HG03025 (cell line): ENCODE results near the gene FBN1.

Source experiments
- ATAC-seq: cut with Tn5 transposase; IDR thresholded peaks from one replicate; pipeline ENCODE4 v1.9.1; 2021; ENCODE audit warnings: mild to moderate bottlenecking, moderate library complexity; ENCODE audit not compliant: unreplicated experiment, low FRiP score

FBN1 gene

GRCh38 chr15:48527517-48527916, 118.0 kb downstream of the FBN1 start:
- ATAC-seq: no peak

GRCh38 chr15:48522911-48523310, 122.6 kb downstream of the FBN1 start:
- ATAC-seq: no peak

GRCh38 chr15:48522123-48522522, 123.4 kb downstream of the FBN1 start:
- ATAC-seq: no peak

- ATAC-seq: no peak
These were observed 124.9 kb downstream of the FBN1 start for GRCh38 chr15:48520376-48521155.

- no peak for ATAC-seq
These were observed 129.4 kb downstream of the FBN1 start for GRCh38 chr15:48516121-48516520.

GRCh38 chr15:48515500-48515899, 130.0 kb downstream of the FBN1 start:
- no peak for ATAC-seq

- no peak for ATAC-seq
These were observed 131.2 kb downstream of the FBN1 start for GRCh38 chr15:48514103-48514816.

- no peak for ATAC-seq
These were observed 134.5 kb downstream of the FBN1 start for GRCh38 chr15:48510976-48511375.

- ATAC-seq: no peak
These were observed 138.0 kb downstream of the FBN1 start for GRCh38 chr15:48507416-48508065.

GRCh38 chr15:48505067-48505466, 140.4 kb downstream of the FBN1 start:
- ATAC-seq: no peak

GRCh38 chr15:48501208-48501607, 144.3 kb downstream of the FBN1 start:
- no peak for ATAC-seq

- no peak for ATAC-seq
These were observed 144.9 kb downstream of the FBN1 start for GRCh38 chr15:48500595-48500994.

- no peak for ATAC-seq
These were observed 145.5 kb downstream of the FBN1 start for GRCh38 chr15:48499978-48500377.

GRCh38 chr15:48498828-48499227, 146.7 kb downstream of the FBN1 start:
- ATAC-seq: no peak

GRCh38 chr15:48494631-48495030, 150.9 kb downstream of the FBN1 start:
- ATAC-seq: no peak

GRCh38 chr15:48493763-48494225, 151.7 kb downstream of the FBN1 start:
- ATAC-seq: no peak

- ATAC-seq: no peak
These were observed 152.3 kb downstream of the FBN1 start for GRCh38 chr15:48493084-48493762.

GRCh38 chr15:48486228-48486627, 159.3 kb downstream of the FBN1 start:
- ATAC-seq: no peak

- ATAC-seq: no peak
These were observed 163.7 kb downstream of the FBN1 start for GRCh38 chr15:48481802-48482201.

- no peak for ATAC-seq
These were observed 165.8 kb downstream of the FBN1 start for GRCh38 chr15:48479751-48480150.

- ATAC-seq: no peak
These were observed 166.9 kb downstream of the FBN1 start for GRCh38 chr15:48478581-48478980.
